Astrocyte (in vitro differentiated cells and primary cell): ENCODE measurements around the gene SET. TPM values are rescaled to one million over a fixed set of nuclear protein-coding genes. Genes with fewer than 3 reads are reported as not detected.
"Not testable (repeated sequence)": the region's sequence is repeated elsewhere in the genome, so short reads cannot be mapped to it uniquely, and the experiment has no call there.

Experiments used
- DNase-seq: peaks from one replicate; pipeline ENCODE4 v3.0.0-alpha.2; 2010; ENCODE audit warnings: low read depth
- FAIRE-seq: peaks from 2 replicates; lab custom pipeline; 2011; peaks lifted over from hg19 to GRCh38; lab: Jason Lieb, UNC
- H2AFZ ChIP-seq: 2 replicates; pipeline ENCODE4 v1.6.0; 2012; ENCODE audit warnings: low read depth, low read length, inconsistent platforms
- H3K27ac ChIP-seq: 2 replicates; pipeline ENCODE4 v1.5.1; 2011; ENCODE audit warnings: low read depth, low read length, inconsistent platforms
- H3K27me3 ChIP-seq: 2 replicates; pipeline ENCODE4 v1.6.0; 2011; ENCODE audit warnings: low read length, inconsistent platforms; ENCODE audit not compliant: insufficient read depth
- H3K36me3 ChIP-seq: 2 replicates; pipeline ENCODE4 v1.5.1; 2011; ENCODE audit warnings: low read length, inconsistent platforms; ENCODE audit not compliant: insufficient read depth
- H3K4me1 ChIP-seq: 2 replicates; pipeline ENCODE4 v1.5.1; 2011; ENCODE audit warnings: low read length, inconsistent platforms; ENCODE audit not compliant: insufficient read depth
- H3K4me2 ChIP-seq: 2 replicates; pipeline ENCODE4 v1.6.0; 2012; ENCODE audit warnings: low read length, inconsistent platforms
- H3K4me3 ChIP-seq: 2 replicates; pipeline ENCODE4 v1.5.1; 2011; ENCODE audit warnings: low read depth, mild to moderate bottlenecking, low read length, inconsistent platforms; ENCODE audit not compliant: insufficient read depth
- H3K79me2 ChIP-seq: 2 replicates; pipeline ENCODE4 v1.6.0; 2012; ENCODE audit warnings: mild to moderate bottlenecking, low read length, inconsistent platforms; ENCODE audit not compliant: insufficient read depth
- H3K9ac ChIP-seq: 2 replicates; pipeline ENCODE4 v1.6.0; 2012; ENCODE audit warnings: mild to moderate bottlenecking, low read length, inconsistent platforms
- H3K9me3 ChIP-seq: 2 replicates; pipeline ENCODE4 v1.5.1; 2012; ENCODE audit warnings: low read depth, mild to moderate bottlenecking, low read length, inconsistent platforms; ENCODE audit not compliant: insufficient read depth
- H4K20me1 ChIP-seq: 2 replicates; pipeline ENCODE4 v1.6.0; 2012; ENCODE audit warnings: low read length, inconsistent platforms; ENCODE audit not compliant: insufficient read depth
- H3K27ac Mint-ChIP-seq: one replicate; pipeline ENCODE4 v1.8.0; 2021; ENCODE audit warnings: mild to moderate bottlenecking, mixed read lengths; ENCODE audit not compliant: unreplicated experiment
- H3K27me3 Mint-ChIP-seq: one replicate; pipeline ENCODE4 v1.8.0; 2021; ENCODE audit warnings: low read depth, mixed read lengths; ENCODE audit not compliant: unreplicated experiment
- H3K36me3 Mint-ChIP-seq: one replicate; pipeline ENCODE4 v1.8.0; 2021; ENCODE audit warnings: low read depth, mixed read lengths; ENCODE audit not compliant: unreplicated experiment
- H3K4me1 Mint-ChIP-seq: one replicate; pipeline ENCODE4 v1.8.0; 2021; ENCODE audit warnings: low read depth, mixed read lengths; ENCODE audit not compliant: unreplicated experiment
- H3K4me3 Mint-ChIP-seq: one replicate; pipeline ENCODE4 v1.8.0; 2021; ENCODE audit warnings: mild to moderate bottlenecking, moderate library complexity, mixed read lengths; ENCODE audit not compliant: unreplicated experiment
- H3K9me3 Mint-ChIP-seq: one replicate; pipeline ENCODE4 v1.8.0; 2021; ENCODE audit warnings: mild to moderate bottlenecking, mixed read lengths; ENCODE audit not compliant: unreplicated experiment
- EZH2 ChIP-seq: IDR thresholded peaks from 2 replicates; pipeline ENCODE4 v1.6.1; 2012; ENCODE audit warnings: mild to moderate bottlenecking, low read length, inconsistent platforms; ENCODE audit not compliant: insufficient read depth
- total RNA-seq: library from RNA; stranded (reverse); gene quantifications from 2 replicates; pipeline ENCODE4 v1.2.1, GENCODE V29; 2021
- TF ChIP-seq, protein P1 (sequence below): IDR thresholded peaks from 2 replicates; pipeline ENCODE4 v1.5.1; 2011; ENCODE audit warnings: low read depth, mild to moderate bottlenecking, inconsistent platforms, low read length, moderate library complexity; ENCODE audit not compliant: insufficient read depth

SET gene
- total RNA-seq, 1 donor from 2014 or later: 397 TPM

DNA sequence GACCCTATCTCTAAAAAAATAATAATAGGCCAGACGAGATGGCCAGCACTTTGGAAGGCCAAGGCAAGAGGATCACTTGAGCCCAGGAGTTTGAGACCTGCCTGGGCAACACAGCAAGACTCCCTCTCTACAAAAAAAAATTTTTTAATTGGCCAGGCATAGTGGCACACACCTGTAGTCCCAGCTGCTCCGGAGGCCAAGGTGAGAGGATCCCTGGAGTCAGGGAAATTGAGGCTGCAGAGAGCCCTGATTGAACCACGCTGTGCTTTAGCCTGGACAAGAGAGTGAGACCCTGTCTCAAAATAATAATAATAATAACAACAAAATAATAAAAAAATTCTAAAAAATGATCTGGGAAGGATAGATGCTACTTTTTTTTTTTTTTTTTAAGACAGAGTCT, 31.2 kb upstream of the SET start:
- DNase-seq (no peak), FAIRE-seq (no peak)
- TF ChIP-seq, protein P1, sequence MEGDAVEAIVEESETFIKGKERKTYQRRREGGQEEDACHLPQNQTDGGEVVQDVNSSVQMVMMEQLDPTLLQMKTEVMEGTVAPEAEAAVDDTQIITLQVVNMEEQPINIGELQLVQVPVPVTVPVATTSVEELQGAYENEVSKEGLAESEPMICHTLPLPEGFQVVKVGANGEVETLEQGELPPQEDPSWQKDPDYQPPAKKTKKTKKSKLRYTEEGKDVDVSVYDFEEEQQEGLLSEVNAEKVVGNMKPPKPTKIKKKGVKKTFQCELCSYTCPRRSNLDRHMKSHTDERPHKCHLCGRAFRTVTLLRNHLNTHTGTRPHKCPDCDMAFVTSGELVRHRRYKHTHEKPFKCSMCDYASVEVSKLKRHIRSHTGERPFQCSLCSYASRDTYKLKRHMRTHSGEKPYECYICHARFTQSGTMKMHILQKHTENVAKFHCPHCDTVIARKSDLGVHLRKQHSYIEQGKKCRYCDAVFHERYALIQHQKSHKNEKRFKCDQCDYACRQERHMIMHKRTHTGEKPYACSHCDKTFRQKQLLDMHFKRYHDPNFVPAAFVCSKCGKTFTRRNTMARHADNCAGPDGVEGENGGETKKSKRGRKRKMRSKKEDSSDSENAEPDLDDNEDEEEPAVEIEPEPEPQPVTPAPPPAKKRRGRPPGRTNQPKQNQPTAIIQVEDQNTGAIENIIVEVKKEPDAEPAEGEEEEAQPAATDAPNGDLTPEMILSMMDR: no peak
- no peak for TF ChIP-seq EZH2
- H3K9me3 ChIP-seq: no peaks in the 10 kb centered on the region
- H3K9ac ChIP-seq: no peak overlapping the region
- H4K20me1 ChIP-seq: no peaks in the 10 kb centered on the region
- H3K4me3 Mint-ChIP-seq: no peak overlapping the region
- no peak overlapping the region for H3K4me2 ChIP-seq
- H3K4me3 ChIP-seq: no peak overlapping the region
- H3K4me1 Mint-ChIP-seq: no peaks in the 10 kb centered on the region
- H3K27me3 Mint-ChIP-seq: no peaks in the 10 kb centered on the region
- H3K79me2 ChIP-seq: peaks cover 6% of the 10 kb centered on the region
- no peaks in the 10 kb centered on the region for H3K4me1 ChIP-seq
- H3K27me3 ChIP-seq: no peaks in the 10 kb centered on the region
- H3K36me3 ChIP-seq: no peaks in the 10 kb centered on the region
- no peaks in the 10 kb centered on the region for H3K9me3 Mint-ChIP-seq
- H3K27ac Mint-ChIP-seq: peak overlapping the region; percentile 100
- H3K27ac ChIP-seq: no peak overlapping the region
- no peak overlapping the region for H2AFZ ChIP-seq
- peaks cover 2% of the 10 kb centered on the region for H3K36me3 Mint-ChIP-seq

DNA sequence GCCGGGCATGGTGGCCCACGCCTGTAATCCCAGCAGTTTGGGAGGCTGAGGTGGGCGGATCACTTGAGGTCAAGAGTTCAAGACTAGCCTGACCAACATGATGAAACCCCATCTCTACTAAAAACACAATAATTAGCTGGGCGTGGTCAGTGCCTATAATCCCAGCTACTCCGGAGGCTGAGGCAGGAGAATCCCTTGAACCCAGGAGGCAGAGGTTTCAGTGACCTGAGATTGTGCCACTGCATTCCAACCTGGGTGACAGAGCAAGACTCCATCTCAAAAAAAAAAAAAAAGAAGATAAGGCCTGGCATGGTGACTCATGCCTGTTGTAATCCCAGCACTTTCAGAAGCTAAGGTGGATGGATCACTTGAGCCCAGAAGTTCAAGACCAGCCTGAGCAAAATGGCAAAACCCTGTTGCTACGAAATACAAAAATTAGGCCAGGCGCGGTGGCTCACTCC, 22.5 kb upstream of the SET start:
- not testable (repeated sequence) for H3K9me3 Mint-ChIP-seq, H2AFZ ChIP-seq, H3K4me3 Mint-ChIP-seq, H3K27ac ChIP-seq, H3K4me3 ChIP-seq, FAIRE-seq, H3K9me3 ChIP-seq, H3K79me2 ChIP-seq, H3K36me3 ChIP-seq, H3K27me3 ChIP-seq, H3K36me3 Mint-ChIP-seq, H3K4me2 ChIP-seq, H3K4me1 ChIP-seq, H3K4me1 Mint-ChIP-seq, H4K20me1 ChIP-seq, H3K27me3 Mint-ChIP-seq, H3K27ac Mint-ChIP-seq, H3K9ac ChIP-seq
- DNase-seq: peak; percentile 11

DNA sequence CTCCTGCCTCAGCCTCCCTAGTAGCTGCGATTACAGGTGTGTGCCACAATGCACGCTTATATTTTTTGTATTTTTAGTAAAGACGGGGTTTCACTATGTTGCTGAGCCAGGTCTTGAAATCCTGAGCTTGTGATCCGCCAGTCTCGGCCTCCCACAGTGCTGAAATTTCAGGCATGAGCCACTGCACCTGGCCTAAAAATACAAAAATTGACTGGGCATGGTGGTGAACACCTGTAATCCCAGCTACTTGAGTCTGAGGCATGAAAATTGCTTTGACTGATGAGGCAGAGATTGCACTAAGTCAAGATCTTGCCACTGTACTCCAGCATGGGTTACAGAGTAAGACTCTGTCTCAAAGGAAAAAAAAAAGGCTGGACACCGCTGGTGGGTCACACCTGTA, 19.2 kb upstream of the SET start:
- no peak overlapping the region for H3K4me2 ChIP-seq
- H3K9ac ChIP-seq: no peak overlapping the region
- H3K27me3 ChIP-seq: no peaks in the 10 kb centered on the region
- Mint-ChIP-seq H3K4me1 (no peaks in the 10 kb centered on the region), H3K9me3 (no peaks in the 10 kb centered on the region), H3K27me3 (no peaks in the 10 kb centered on the region), H3K27ac (no peak overlapping the region), H3K36me3 (no peaks in the 10 kb centered on the region), H3K4me3 (no peak overlapping the region)
- TF ChIP-seq, protein P1: no peak
- TF ChIP-seq EZH2: no peak
- FAIRE-seq: no peak
- no peak overlapping the region for H2AFZ ChIP-seq
- H3K27ac ChIP-seq: no peak overlapping the region
- H4K20me1 ChIP-seq: no peaks in the 10 kb centered on the region
- H3K36me3 ChIP-seq: no peaks in the 10 kb centered on the region
- no peak overlapping the region for H3K4me3 ChIP-seq
- no peak for DNase-seq
- no peaks in the 10 kb centered on the region for H3K79me2 ChIP-seq
- no peaks in the 10 kb centered on the region for H3K4me1 ChIP-seq
- no peaks in the 10 kb centered on the region for H3K9me3 ChIP-seq
